NCI-H1436 treated with DMSO at 0.1 percent for 48 hours (cell line): Measurements from ENCODE around the gene PIGC.

Experiments used
- DNase-seq: peaks from one replicate; lab custom pipeline; 2025; lab: John Stamatoyannopoulos, UW

Gene PIGC

DNA sequence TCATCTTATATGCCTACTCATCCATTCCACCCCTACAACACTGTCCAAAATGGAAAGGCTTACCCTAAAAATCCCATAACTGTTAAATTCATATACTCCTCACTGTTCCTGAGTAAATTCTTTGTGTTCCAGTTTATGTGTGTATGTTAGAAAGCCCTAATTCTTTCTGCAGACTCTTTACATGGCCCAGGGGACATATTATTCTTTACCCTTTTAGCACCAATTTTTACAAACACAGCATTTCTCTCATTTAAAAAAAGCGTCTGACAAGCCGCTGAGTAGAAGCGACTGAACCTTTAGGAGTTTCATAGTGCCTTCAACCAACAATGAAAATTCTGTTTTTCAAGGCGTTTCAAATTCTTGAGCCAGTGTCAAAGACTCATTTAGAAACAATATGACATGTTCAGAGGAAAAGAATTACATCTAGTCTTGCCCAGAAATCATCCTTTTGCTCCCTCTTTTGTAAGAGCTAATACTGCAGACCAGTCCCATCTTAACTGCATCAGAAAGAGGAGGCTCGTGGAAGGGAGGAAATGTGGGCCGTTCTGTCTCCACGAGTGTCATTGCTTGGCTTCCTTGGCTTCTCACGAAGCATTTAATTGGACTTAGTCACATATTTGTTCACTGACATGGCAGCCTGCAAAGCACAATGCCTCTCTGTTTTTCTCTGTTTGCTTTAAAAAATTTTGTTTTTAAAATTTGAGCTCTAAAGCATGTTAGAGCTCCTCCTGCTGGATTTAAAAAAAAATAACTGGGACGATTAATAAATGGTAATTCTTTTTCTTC is 44.7 kb downstream of the PIGC start:
- DNase-seq: no peak

DNA sequence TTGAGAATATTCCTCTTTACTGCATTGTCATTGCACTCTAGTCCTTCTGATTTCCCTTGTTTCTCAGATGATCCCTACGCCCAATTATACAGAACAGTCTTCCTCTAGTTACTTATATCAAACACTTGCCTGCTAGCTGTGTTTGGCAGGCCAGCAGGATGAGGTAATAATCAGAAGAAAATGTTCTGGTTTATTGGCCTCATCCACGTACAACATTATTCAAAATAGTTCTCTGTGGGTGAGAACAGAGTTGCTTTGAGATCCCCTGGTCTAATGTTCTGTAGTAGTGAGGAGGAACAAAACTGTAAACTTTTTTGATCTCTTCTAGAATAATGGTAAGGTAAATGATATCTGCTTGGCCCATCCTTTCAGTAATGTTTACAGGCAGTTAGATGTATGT is 45.7 kb downstream of the PIGC start:
- no peak for DNase-seq

DNA sequence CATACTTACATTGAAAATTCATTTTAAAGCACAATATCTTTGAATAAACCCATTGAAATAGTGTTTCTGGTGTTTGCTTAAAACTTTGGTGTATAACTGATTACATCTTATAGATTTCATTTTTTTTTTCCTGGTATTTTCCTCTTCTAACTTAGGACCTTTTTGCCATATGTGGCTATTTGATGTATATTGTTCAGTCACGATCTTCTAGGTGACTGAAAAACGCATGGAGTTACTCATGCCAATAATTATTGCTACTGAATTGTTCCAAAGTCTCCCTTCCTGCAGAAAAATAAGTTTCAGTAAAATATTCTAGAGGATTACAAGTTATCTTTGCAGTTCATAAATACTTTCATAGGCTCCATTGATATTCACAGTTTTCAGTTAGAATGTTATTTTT is 46.2 kb downstream of the PIGC start:
- no peak for DNase-seq

DNA sequence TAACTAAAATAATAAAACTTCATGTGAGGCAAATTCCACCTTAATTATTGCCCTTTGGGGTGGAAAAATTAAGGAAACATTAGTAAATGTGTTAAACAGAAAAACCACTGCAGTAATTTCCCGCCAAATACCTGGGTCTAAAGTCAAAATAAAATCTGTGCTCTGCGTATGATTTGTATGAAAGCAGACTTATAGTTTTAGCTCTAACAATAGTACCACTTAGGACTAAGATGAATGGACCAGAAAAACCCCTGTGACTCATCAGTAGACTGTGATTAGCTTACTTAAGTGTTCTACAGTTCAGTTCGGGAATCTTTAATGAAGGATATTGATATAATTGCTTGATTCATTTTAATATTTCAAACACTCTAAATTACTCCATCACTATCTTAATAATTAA is 46.6 kb downstream of the PIGC start:
- no peak for DNase-seq

DNA sequence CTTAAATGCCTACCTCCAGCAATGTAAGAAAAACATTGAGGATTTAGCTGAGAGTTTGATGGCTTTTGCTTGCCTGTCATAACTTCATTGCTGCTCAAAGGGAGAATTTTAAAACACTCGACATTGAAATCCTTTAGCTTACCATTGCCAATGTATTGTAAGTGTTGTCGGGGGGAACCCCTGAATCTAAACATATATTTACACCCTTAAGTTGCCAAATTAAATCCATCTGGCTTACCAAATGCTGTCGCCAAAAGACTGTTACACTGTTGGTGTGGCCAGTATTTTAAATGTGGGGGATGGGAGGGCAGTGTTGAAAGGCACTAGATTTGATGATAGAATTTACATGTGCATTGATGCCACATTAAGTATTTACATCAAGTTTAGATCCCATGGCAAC is 48.3 kb downstream of the PIGC start:
- DNase-seq: no peak

DNA sequence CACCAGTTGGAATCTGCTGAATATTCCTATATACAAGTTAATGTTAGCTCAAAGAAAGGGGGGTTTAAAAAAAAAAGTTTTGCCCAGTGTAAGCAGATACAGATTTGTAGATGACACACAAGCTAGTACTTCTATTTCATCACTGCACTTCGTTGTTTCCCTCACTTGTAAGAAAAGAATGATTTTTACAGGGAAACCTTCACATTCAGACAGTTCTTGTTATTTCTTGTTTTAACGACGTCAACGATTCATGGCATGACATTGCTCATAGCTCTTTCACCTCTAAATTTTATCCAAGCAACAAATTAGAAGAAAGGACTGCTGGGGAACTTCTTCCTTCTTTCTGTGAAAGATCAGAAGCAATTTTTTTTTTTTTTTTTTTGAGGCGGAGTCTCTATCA is 49.1 kb downstream of the PIGC start:
- no peak for DNase-seq

DNA sequence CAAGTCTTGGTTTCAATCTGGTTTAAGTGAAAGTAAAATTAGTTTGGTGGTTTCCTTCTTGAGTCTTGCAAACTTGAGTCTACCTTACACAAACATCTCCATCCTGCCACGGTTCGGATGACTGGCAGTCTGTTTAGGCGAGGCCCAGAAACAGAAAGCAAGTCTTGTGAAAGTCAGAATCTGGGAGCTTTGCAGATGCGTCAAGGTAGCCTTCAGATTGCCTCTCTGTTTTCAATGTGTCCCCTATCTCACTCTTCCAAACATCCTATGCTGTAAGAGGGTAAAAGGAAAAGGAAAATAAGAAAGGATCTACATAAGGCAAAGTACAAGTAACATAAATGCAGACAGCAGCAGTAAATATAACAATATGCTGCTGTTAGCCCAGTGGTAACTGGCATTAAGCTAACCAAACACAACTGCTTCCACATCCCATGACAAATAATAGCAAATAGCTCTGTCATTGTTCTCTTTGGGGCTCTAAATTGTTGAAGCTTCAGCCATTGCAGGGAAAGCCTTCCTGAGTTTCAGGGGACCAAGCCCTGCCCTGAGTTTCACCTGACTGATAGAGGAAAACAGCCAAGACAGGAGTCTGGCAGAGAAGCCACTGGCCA is 49.6 kb downstream of the PIGC start:
- DNase-seq: no peak

DNA sequence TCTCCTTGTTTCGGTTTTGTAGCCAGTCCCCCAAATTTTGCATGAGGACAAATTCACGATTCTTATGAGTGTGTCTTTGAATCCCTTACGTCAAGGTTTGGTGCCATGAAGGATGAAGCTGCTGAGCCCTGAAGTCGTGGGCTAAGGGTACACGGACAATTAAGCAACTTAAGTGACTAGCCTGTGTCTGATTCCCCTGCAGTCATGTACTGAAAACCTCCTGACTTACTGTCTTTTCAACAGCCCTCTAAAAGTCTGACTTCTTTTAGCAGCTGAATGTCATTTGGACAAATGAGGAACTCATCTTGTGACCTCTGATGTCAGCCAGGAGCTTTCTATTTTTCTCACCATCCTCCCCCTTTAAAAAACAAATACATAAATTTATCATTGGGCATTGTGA is 50.5 kb downstream of the PIGC start:
- DNase-seq: no peak

DNA sequence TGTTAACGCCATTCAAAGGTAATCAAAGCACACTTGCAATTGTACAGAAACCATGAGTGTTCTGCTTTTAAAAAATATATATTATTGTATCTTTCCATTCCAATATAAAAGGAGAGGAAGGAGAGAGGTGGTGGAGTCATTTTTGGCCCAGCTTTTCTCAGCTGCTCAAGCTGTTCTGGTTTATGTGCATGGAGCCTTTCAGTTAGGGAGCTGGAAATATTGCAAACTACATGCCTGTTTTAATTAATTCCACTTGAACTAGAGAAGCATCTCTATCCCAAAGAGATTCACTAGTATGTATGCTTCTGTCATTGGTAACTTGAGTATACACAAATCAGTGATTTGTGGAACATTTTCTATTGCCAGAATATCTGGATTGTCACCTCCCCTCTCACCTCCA is 51.9 kb downstream of the PIGC start:
- DNase-seq: no peak
